ENCODE data around the gene TUT4. TPM values are rescaled to one million over a fixed set of nuclear protein-coding genes. Genes with fewer than 3 reads are reported as not detected.
A peak's percentile ranks its signal among the peaks of the same experiment; 100 is the strongest.
"Not testable (repeated sequence)": the region's sequence is repeated elsewhere in the genome, so short reads cannot be mapped to it uniquely, and the experiment has no call there.

TUT4 gene, protein sequence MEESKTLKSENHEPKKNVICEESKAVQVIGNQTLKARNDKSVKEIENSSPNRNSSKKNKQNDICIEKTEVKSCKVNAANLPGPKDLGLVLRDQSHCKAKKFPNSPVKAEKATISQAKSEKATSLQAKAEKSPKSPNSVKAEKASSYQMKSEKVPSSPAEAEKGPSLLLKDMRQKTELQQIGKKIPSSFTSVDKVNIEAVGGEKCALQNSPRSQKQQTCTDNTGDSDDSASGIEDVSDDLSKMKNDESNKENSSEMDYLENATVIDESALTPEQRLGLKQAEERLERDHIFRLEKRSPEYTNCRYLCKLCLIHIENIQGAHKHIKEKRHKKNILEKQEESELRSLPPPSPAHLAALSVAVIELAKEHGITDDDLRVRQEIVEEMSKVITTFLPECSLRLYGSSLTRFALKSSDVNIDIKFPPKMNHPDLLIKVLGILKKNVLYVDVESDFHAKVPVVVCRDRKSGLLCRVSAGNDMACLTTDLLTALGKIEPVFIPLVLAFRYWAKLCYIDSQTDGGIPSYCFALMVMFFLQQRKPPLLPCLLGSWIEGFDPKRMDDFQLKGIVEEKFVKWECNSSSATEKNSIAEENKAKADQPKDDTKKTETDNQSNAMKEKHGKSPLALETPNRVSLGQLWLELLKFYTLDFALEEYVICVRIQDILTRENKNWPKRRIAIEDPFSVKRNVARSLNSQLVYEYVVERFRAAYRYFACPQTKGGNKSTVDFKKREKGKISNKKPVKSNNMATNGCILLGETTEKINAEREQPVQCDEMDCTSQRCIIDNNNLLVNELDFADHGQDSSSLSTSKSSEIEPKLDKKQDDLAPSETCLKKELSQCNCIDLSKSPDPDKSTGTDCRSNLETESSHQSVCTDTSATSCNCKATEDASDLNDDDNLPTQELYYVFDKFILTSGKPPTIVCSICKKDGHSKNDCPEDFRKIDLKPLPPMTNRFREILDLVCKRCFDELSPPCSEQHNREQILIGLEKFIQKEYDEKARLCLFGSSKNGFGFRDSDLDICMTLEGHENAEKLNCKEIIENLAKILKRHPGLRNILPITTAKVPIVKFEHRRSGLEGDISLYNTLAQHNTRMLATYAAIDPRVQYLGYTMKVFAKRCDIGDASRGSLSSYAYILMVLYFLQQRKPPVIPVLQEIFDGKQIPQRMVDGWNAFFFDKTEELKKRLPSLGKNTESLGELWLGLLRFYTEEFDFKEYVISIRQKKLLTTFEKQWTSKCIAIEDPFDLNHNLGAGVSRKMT (N-terminal part only)
- total RNA-seq = 16.0 and 18.4 TPM in 2 replicates

GRCh38 chr1:52552505-52553361, at the start of gene TUT4:
Gene TUT4, minus strand, starts transcription at chr1:52553092. Its CDS starts 26,812 bp downstream, at chr1:52526280.
- DNase-seq (ENCODE audit: low read depth, low spot score) = peak; percentile 29

DNA sequence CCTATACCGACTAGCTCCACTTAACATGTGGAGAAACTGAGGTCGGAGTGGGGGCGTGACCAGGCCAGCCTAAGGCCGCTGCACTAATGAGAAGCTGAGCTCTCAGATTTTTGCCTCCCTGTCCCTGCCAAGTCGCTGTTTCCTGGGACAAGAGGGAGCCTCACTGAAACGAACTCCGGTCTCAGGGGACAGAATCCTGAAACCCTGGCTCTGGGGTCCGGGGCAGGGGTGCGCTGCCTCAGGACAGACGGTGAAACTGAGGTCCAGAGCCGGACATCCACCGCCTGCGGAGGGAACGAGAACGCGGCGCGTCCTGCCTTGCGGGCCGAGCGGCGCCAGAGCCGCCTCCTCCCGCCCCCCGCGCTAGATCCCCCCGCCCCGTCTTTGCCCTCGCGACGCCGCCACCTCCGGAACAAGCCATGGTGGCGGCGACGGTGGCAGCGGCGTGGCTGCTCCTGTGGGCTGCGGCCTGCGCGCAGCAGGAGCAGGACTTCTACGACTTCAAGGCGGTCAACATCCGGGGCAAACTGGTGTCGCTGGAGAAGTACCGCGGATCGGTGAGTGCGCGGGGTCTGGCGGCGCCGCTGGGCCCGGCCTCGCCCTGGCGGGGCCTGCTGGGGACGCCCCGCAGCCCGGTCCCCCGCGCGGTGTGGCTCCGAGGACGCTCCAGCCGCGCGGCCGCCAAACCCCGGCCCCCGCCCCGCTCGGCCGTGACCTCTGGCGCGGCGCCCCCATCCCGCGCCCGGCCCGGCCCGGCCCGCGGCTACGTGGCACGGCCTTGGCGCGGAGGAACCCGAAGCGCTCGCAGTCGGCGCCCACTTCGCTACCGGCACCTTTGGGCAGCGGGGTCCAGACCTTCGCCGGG, 49.3 kb upstream of the TUT4 start, which contains the start of gene GPX7:
Gene GPX7, plus strand, starts transcription at position 381 of the 865 bp plus-strand sequence. Its CDS starts 39 bp downstream, at position 420.
- DNase-seq (ENCODE audit: low read depth, low spot score) = no peak

GRCh38 chr1:52601519-52601918, 48.6 kb upstream of the TUT4 start:
- DNase-seq (ENCODE audit: low read depth, low spot score) = no peak

DNA sequence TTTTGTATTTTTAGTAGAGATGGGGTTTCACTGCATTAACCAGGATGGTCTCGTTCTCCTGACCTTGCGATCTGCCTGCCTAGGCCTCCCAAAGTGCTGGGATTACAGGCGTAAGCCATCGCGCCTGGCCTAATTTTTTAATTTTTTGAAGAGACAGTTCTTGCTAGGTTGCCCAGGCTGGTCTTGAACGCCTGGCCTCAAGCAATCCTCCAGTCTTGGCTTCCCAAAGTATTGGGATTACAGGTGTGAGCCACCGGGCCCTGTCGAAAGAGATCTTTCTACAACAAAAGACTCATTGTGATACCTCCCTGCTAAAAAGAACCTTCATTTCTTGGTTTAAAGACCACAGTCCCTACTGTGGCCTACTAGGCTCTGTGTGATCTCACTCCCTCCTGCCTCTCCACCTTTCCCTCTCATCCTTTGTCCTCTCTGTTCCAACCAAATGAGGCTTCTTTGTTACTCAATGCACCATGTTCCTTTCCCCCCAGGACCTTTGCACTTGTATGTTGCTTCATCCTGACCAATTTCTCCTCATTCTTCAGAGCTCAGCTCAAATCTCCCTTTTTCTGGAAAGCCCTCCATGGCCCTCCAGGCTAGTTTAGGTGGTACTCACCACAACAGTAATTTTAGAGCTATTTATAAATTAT, 47.8 kb upstream of the TUT4 start:
- no peak for DNase-seq (ENCODE audit: low read depth, low spot score)

- DNase-seq (ENCODE audit: low read depth, low spot score) = no peak
These were observed 46.3 kb upstream of the TUT4 start for GRCh38 chr1:52599236-52599635.

DNA sequence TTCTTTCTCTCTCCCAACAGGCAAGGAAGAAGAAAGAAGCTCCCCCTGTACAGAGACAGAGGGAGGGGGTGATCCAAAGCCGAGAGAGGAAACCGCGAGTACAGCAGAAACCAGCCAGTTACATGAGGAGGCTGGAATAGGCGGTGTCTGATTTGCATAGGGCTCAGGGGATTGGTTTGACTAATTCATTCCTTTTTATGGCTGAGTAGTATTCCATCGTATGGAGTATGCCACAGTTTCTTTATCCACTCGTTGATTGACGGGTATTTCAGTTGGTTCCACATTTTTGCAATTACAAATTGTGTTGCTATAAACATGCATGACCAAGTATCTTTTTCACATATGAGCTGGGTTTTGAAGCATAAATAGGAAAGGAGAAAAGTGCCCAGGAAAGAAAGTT, 45.8 kb upstream of the TUT4 start:
- DNase-seq (ENCODE audit: low read depth, low spot score) = no peak

DNA sequence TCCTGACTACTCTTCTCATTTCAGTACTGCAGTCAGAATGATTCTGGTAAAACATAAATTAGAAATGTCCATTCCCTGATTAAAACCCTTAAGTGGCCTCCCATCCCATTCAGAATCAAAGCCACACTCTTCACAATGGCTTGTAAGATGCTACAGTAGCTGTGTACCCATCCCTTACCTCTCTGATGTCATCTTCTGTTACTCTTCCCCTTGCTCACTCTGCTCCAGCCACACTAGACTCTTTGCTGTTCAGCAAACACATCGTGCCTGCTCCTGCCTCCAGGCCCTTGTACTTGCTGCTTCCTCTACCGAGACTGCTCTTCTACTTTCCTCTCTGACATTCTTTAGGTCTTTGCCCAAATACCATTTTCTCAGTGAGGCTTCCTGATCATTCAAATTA, 45.0 kb upstream of the TUT4 start:
- DNase-seq (ENCODE audit: low read depth, low spot score) = no peak

- peak; percentile 15 for DNase-seq (ENCODE audit: low read depth, low spot score)
These were observed 42.2 kb upstream of the TUT4 start for GRCh38 chr1:52595061-52595460.

- DNase-seq (ENCODE audit: low read depth, low spot score) = no peak
These were observed 40.6 kb upstream of the TUT4 start for GRCh38 chr1:52593495-52593894.

GRCh38 chr1:52592637-52593323, 39.9 kb upstream of the TUT4 start:
- no peak for DNase-seq (ENCODE audit: low read depth, low spot score)

- DNase-seq (ENCODE audit: low read depth, low spot score) = no peak
These were observed 37.4 kb upstream of the TUT4 start for GRCh38 chr1:52590266-52590665.

DNA sequence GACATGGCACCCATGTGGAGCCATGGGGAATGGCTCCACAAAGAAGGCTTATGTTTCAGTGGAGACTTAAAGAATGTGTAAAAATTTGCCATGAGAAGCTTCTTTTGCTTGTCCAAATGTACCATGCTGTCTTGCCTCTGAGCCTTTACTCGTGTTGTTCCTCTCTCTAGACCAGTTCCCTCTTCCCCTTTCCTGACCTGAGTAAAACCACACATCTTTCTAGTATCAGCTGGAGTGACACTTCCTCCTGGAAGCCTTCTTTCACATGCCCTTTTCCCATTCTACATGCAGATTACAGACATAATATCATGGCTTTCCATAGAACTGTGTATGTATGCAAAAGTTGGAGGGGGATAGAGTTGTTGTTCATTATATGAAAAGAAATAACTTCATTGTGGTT, 35.6 kb upstream of the TUT4 start:
- DNase-seq (ENCODE audit: low read depth, low spot score) = no peak

GRCh38 chr1:52588027-52588426, 35.1 kb upstream of the TUT4 start:
- no peak for DNase-seq (ENCODE audit: low read depth, low spot score)

DNA sequence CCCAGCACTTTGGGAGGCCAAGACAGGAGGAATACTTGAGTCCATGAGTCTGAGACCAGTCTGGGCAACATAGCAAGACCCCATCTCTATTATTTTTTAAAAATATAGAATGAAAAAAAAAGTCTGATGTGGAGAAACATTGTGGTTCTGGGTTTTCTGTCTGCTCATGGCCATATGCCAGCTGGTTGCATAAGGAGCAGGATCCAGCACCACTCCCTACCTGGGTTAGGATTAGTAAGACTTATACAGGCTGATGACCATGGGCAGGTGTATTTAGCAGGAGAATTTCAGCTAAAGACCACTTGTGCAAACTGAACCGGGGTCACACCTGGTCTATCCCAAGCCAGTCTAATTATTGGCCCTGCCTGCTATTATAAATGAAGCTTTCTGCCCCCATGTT, 32.6 kb upstream of the TUT4 start:
- no peak for DNase-seq (ENCODE audit: low read depth, low spot score)

GRCh38 chr1:52582116-52582696, 29.3 kb upstream of the TUT4 start:
- no peak for DNase-seq (ENCODE audit: low read depth, low spot score)

GRCh38 chr1:52580283-52580682, 27.4 kb upstream of the TUT4 start:
- DNase-seq (ENCODE audit: low read depth, low spot score) = no peak

- no peak for DNase-seq (ENCODE audit: low read depth, low spot score)
These were observed 26.5 kb upstream of the TUT4 start for GRCh38 chr1:52579415-52579814.

DNA sequence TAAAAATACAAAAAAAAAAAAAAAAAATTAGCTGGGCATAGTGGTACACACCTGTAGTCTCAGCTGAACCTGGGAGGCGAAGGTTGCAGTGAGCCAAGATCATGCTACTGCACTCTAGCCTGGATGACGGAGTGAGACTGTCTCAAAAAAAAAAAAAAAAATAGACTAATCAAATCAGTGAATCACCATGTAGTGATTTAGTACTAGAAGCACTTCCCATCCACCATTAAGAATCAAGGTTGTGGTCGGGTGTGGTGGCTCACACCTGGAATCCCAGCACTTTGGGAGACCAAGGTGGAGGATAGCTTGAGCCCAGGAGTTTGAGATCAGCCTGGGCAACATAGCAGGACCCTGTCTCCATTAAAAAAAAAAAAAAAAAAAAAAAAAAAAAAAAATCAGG, 25.2 kb upstream of the TUT4 start:
- not testable (repeated sequence) for DNase-seq (ENCODE audit: low read depth, low spot score)

Measured in pulmonary artery endothelial cell (primary cell).